PC-9 (cell line): ENCODE results near the gene NME7.
"Not testable (repeated sequence)": the region's sequence is repeated elsewhere in the genome, so short reads cannot be mapped to it uniquely, and the experiment has no call there.

Experiments
- EZH2 ChIP-seq: fragments of 200-600 bp; sonication (generic); IDR thresholded peaks from 2 replicates; pipeline ENCODE4 v1.8.0; 2017; ENCODE audit warnings: antibody characterized with exemption, low read depth
- TF ChIP-seq, protein P1 (sequence below): fragments of 200-600 bp; sonication (generic); conservative IDR thresholded peaks from 2 replicates; pipeline ENCODE4 v1.6.1; 2017; ENCODE audit warnings: mixed run types, antibody characterized with exemption, mild to moderate bottlenecking, moderate library complexity

DNA sequence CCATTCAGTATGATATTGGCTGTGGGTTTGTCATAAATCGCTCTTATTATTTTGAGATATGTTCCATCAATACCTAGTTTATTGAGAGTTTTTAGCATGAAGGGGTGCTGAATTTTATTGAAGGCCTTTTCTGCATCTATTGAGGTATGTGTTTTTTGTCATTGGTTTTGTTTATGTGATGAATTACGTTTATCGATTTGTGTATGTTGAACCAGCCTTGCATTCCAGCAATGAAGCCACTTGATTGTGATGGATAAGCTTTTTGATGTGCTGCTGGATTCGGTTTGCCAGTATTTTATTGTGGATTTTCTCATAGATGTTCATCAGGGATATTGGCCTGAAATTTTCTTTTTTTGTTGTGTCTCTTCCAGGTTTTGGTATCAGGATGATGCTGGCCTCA lies 86.0 kb downstream of the NME7 start:
- TF ChIP-seq, protein P1, sequence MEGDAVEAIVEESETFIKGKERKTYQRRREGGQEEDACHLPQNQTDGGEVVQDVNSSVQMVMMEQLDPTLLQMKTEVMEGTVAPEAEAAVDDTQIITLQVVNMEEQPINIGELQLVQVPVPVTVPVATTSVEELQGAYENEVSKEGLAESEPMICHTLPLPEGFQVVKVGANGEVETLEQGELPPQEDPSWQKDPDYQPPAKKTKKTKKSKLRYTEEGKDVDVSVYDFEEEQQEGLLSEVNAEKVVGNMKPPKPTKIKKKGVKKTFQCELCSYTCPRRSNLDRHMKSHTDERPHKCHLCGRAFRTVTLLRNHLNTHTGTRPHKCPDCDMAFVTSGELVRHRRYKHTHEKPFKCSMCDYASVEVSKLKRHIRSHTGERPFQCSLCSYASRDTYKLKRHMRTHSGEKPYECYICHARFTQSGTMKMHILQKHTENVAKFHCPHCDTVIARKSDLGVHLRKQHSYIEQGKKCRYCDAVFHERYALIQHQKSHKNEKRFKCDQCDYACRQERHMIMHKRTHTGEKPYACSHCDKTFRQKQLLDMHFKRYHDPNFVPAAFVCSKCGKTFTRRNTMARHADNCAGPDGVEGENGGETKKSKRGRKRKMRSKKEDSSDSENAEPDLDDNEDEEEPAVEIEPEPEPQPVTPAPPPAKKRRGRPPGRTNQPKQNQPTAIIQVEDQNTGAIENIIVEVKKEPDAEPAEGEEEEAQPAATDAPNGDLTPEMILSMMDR: not testable (repeated sequence)
- TF ChIP-seq EZH2: not testable (repeated sequence)
